T-helper 22 cell (primary cell): ENCODE results near the gene SLC25A12.
A peak's percentile ranks its signal among the peaks of the same experiment; 100 is the strongest.
"Not testable (repeated sequence)": the region's sequence is repeated elsewhere in the genome, so short reads cannot be mapped to it uniquely, and the experiment has no call there.

Experiments
- DNase-seq: peaks from one replicate; pipeline ENCODE4 v3.0.0-alpha.2; 2020; ENCODE audit warnings: low read depth

Gene SLC25A12

GRCh38 chr2:171893824-171894611, at the start of gene SLC25A12:
Gene SLC25A12 (minus strand): TSS chr2:171894244. CDS start chr2:171894214, 30 bp downstream.
- DNase-seq, result peak; percentile 39

- no peak for DNase-seq
These were observed 47.3 kb upstream of the SLC25A12 start for GRCh38 chr2:171941316-171941699.

- no peak for DNase-seq
These were observed 45.7 kb upstream of the SLC25A12 start for GRCh38 chr2:171939743-171940071.

GRCh38 chr2:171939058-171939742, 45.2 kb upstream of the SLC25A12 start:
- no peak for DNase-seq

GRCh38 chr2:171930385-171930784, 36.3 kb upstream of the SLC25A12 start:
- no peak for DNase-seq

GRCh38 chr2:171924170-171924942, 30.3 kb upstream of the SLC25A12 start:
- no peak for DNase-seq

- DNase-seq, result no peak
These were observed 29.2 kb upstream of the SLC25A12 start for GRCh38 chr2:171923206-171923605.

- DNase-seq, result peak; percentile 92
These were observed 28.4 kb upstream of the SLC25A12 start, which contains the start of gene HAT1 for GRCh38 chr2:171922230-171923022. Gene HAT1 (plus strand): TSS chr2:171922461. CDS start chr2:171922501, 40 bp downstream.

GRCh38 chr2:171921970-171922229, 27.9 kb upstream of the SLC25A12 start:
- no peak for DNase-seq

GRCh38 chr2:171919453-171919852, 25.4 kb upstream of the SLC25A12 start:
- no peak for DNase-seq

- DNase-seq, result no peak
These were observed 19.5 kb upstream of the SLC25A12 start for GRCh38 chr2:171913517-171913916.

- no peak for DNase-seq
These were observed 16.4 kb upstream of the SLC25A12 start for GRCh38 chr2:171910494-171910893.

- DNase-seq, result no peak
These were observed 15.2 kb upstream of the SLC25A12 start for GRCh38 chr2:171909266-171909665.

GRCh38 chr2:171908235-171908634, 14.2 kb upstream of the SLC25A12 start:
- no peak for DNase-seq

- DNase-seq, result no peak
These were observed 8.9 kb upstream of the SLC25A12 start for GRCh38 chr2:171902840-171903420.

GRCh38 chr2:171899623-171900282, 5.7 kb upstream of the SLC25A12 start:
- DNase-seq, result not testable (repeated sequence)

GRCh38 chr2:171895786-171896185, 1.7 kb upstream of the SLC25A12 start:
- no peak for DNase-seq

GRCh38 chr2:171894612-171894947, 536 bp upstream of the SLC25A12 start:
- DNase-seq, result no peak

GRCh38 chr2:171893196-171893823, 734 bp downstream of the SLC25A12 start:
- DNase-seq, result no peak

GRCh38 chr2:171889808-171890207, 4.2 kb downstream of the SLC25A12 start:
- no peak for DNase-seq

- DNase-seq, result no peak
These were observed 4.7 kb downstream of the SLC25A12 start for GRCh38 chr2:171889333-171889732.
